HEK293 (cell line): Measurements from ENCODE around the gene CHN1.

ENCODE experiments used
- CTCF ChIA-PET: fragments of 350-600 bp; formaldehyde crosslinking; extraction: SDS; loops from one replicate; lab custom pipeline; 2021; ENCODE audit warnings: antibody characterized with exemption; lab: Yijun Ruan, JAX
- POLR2A ChIA-PET: fragments of 300-600 bp; formaldehyde crosslinking; extraction: SDS; loops from one replicate; lab custom pipeline; 2020; ENCODE audit warnings: antibody characterized with exemption, inconsistent platforms; lab: Yijun Ruan, JAX
- H3K27ac ChIP-seq: fragments of 200-500 bp; sonication (Bioruptor generic); 2 replicates; pipeline ENCODE4 v1.5.1; 2014; ENCODE audit warnings: low read depth, low read length, control low read depth, inconsistent platforms; ENCODE audit errors: extremely low read depth
- H3K36me3 ChIP-seq, 2 experiments: fragments of 200-500 bp in 1 of 2; sonication (Bioruptor generic) in 1 of 2; 1 replicate in 1 of 2; 2 replicates in 1 of 2; pipeline ENCODE4 v1.5.1; 2014 to 2017; ENCODE audit warnings: inconsistent platforms in 2 of 2, low read length in 2 of 2; ENCODE audit not compliant: control insufficient read depth in 2 of 2, insufficient read depth in 1 of 2
- H3K4me1 ChIP-seq: fragments of 200-500 bp; sonication (Bioruptor generic); 2 replicates; pipeline ENCODE4 v1.5.1; 2014; ENCODE audit warnings: mild to moderate bottlenecking, low read length, inconsistent platforms; ENCODE audit not compliant: control insufficient read depth, insufficient read depth
- H3K4me3 ChIP-seq: 2 replicates; pipeline ENCODE4 v1.5.1; 2011; ENCODE audit warnings: low read depth, mild to moderate bottlenecking, control low read depth, low read length, moderate library complexity
- H3K9me3 ChIP-seq: fragments of 200-500 bp; sonication (Bioruptor generic); 2 replicates; pipeline ENCODE4 v1.5.1; 2014; ENCODE audit warnings: low read depth, low read length, inconsistent platforms; ENCODE audit not compliant: control insufficient read depth, insufficient read depth
- BCL11A ChIP-seq: fragments of 450-650 bp; formaldehyde crosslinking; IDR thresholded peaks from 2 replicates; pipeline ENCODE4 v1.5.1; 2016; ENCODE audit warnings: low read depth, missing biosample characterization, missing genetic modification characterization
- EGR2 ChIP-seq: fragments of 450-650 bp; formaldehyde crosslinking; IDR thresholded peaks from 2 replicates; pipeline ENCODE4 v1.5.1; 2016; ENCODE audit warnings: low read depth, missing biosample characterization, missing genetic modification characterization
- SCRT1 ChIP-seq: fragments of 450-650 bp; formaldehyde crosslinking; IDR thresholded peaks from 2 replicates; pipeline ENCODE4 v1.5.1; 2016; ENCODE audit warnings: missing biosample characterization, missing genetic modification characterization, borderline replicate concordance
- ZBTB17 ChIP-seq: fragments of 450-650 bp; formaldehyde crosslinking; IDR thresholded peaks from 2 replicates; pipeline ENCODE4 v1.5.1; 2016; ENCODE audit warnings: missing biosample characterization, missing genetic modification characterization
- ZFHX2 ChIP-seq: fragments of 450-650 bp; formaldehyde crosslinking; conservative IDR thresholded peaks from 2 replicates; pipeline ENCODE4 v1.5.1; 2016; ENCODE audit warnings: missing biosample characterization, missing genetic modification characterization
- ZNF558 ChIP-seq: fragments of 450-650 bp; formaldehyde crosslinking; IDR thresholded peaks from 2 replicates; pipeline ENCODE4 v1.5.1; 2016; ENCODE audit warnings: missing biosample characterization, missing genetic modification characterization
- ZNF654 ChIP-seq: fragments of 450-650 bp; formaldehyde crosslinking; IDR thresholded peaks from 2 replicates; pipeline ENCODE4 v1.5.1; 2016; ENCODE audit warnings: low read depth, missing biosample characterization, missing genetic modification characterization
- ZNF660 ChIP-seq: fragments of 450-650 bp; IDR thresholded peaks from 2 replicates; pipeline ENCODE4 v1.5.1; 2018; ENCODE audit warnings: missing biosample characterization, mild to moderate bottlenecking, missing genetic modification characterization
- ZSCAN16 ChIP-seq: fragments of 450-650 bp; formaldehyde crosslinking; IDR thresholded peaks from 2 replicates; pipeline ENCODE4 v1.5.1; 2016; ENCODE audit warnings: missing biosample characterization, missing genetic modification characterization
- TF ChIP-seq, protein P1 (sequence below): fragments of 450-650 bp; formaldehyde crosslinking; IDR thresholded peaks from 2 replicates; pipeline ENCODE4 v1.5.1; 2017; ENCODE audit warnings: missing biosample characterization, missing genetic modification characterization
- TF ChIP-seq, protein P2 (sequence below): fragments of 450-650 bp; IDR thresholded peaks from 2 replicates; pipeline ENCODE4 v1.5.1; 2018; ENCODE audit warnings: missing biosample characterization, mild to moderate bottlenecking, missing genetic modification characterization
- TF ChIP-seq, protein P3 (sequence below): fragments of 450-650 bp; formaldehyde crosslinking; conservative IDR thresholded peaks from 2 replicates; pipeline ENCODE4 v1.5.1; 2016; ENCODE audit warnings: low read depth, missing biosample characterization, missing genetic modification characterization
- TF ChIP-seq, protein P4 (sequence below): IDR thresholded peaks from 2 replicates; pipeline ENCODE4 v1.6.1; 2011; ENCODE audit warnings: mild to moderate bottlenecking, low read depth, low read length, borderline replicate concordance

Gene CHN1

DNA sequence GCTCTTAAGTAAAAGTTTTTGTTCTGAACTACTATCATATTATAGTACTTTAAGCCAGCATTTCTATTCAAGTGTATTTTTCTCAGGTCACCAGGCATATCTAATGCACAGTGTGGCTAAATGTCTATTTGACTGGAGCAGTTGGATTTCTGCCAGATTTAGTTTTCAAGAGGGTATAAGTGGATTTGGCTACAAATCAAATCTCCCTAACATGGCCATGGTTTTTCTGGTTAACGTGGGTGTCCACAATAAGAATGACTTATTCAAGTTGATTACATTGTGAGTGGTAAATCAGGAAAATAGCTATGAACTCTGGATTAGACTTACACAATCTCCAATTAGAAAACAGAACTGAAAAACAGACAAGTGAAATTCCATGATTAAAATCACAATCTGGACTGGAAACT, 5.7 kb upstream of the CHN1 start:
- Histone ChIP-seq H3K4me1 (peaks cover 25% of the 10 kb centered on the region), H3K9me3 (no peaks in the 10 kb centered on the region), H3K27ac (no peak overlapping the region), H3K36me3 (no peaks in the 10 kb centered on the region), H3K4me3 (no peak overlapping the region)
- TF ChIP-seq, protein P1, sequence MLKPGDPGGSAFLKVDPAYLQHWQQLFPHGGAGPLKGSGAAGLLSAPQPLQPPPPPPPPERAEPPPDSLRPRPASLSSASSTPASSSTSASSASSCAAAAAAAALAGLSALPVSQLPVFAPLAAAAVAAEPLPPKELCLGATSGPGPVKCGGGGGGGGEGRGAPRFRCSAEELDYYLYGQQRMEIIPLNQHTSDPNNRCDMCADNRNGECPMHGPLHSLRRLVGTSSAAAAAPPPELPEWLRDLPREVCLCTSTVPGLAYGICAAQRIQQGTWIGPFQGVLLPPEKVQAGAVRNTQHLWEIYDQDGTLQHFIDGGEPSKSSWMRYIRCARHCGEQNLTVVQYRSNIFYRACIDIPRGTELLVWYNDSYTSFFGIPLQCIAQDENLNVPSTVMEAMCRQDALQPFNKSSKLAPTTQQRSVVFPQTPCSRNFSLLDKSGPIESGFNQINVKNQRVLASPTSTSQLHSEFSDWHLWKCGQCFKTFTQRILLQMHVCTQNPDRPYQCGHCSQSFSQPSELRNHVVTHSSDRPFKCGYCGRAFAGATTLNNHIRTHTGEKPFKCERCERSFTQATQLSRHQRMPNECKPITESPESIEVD (tag by site-specific recombination), result peak; percentile 91
- TF ChIP-seq ZBTB17 (tag by site-specific recombination), result 0 out of 2 replicates have a peak, but pooled peaks have one; percentile 19
- no peak for TF ChIP-seq ZNF558 (tag by site-specific recombination)
- 0 out of 2 replicates have a peak, but pooled peaks have one; percentile 39 for TF ChIP-seq ZNF660 (tag by site-specific recombination)
- TF ChIP-seq BCL11A (tag by site-specific recombination), result no peak
- no peak for TF ChIP-seq ZSCAN16 (tag by site-specific recombination)
- TF ChIP-seq, protein P2, sequence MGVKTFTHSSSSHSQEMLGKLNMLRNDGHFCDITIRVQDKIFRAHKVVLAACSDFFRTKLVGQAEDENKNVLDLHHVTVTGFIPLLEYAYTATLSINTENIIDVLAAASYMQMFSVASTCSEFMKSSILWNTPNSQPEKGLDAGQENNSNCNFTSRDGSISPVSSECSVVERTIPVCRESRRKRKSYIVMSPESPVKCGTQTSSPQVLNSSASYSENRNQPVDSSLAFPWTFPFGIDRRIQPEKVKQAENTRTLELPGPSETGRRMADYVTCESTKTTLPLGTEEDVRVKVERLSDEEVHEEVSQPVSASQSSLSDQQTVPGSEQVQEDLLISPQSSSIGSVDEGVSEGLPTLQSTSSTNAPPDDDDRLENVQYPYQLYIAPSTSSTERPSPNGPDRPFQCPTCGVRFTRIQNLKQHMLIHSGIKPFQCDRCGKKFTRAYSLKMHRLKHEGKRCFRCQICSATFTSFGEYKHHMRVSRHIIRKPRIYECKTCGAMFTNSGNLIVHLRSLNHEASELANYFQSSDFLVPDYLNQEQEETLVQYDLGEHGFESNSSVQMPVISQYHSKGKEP (tag by site-specific recombination), result 0 out of 2 replicates have a peak, but pooled peaks have one; percentile 30
- 0 out of 2 replicates have a peak, but pooled peaks have one; percentile 35 for TF ChIP-seq ZFHX2 (tag by site-specific recombination)
- no peak for TF ChIP-seq SCRT1 (tag by site-specific recombination)
- TF ChIP-seq, protein P3, sequence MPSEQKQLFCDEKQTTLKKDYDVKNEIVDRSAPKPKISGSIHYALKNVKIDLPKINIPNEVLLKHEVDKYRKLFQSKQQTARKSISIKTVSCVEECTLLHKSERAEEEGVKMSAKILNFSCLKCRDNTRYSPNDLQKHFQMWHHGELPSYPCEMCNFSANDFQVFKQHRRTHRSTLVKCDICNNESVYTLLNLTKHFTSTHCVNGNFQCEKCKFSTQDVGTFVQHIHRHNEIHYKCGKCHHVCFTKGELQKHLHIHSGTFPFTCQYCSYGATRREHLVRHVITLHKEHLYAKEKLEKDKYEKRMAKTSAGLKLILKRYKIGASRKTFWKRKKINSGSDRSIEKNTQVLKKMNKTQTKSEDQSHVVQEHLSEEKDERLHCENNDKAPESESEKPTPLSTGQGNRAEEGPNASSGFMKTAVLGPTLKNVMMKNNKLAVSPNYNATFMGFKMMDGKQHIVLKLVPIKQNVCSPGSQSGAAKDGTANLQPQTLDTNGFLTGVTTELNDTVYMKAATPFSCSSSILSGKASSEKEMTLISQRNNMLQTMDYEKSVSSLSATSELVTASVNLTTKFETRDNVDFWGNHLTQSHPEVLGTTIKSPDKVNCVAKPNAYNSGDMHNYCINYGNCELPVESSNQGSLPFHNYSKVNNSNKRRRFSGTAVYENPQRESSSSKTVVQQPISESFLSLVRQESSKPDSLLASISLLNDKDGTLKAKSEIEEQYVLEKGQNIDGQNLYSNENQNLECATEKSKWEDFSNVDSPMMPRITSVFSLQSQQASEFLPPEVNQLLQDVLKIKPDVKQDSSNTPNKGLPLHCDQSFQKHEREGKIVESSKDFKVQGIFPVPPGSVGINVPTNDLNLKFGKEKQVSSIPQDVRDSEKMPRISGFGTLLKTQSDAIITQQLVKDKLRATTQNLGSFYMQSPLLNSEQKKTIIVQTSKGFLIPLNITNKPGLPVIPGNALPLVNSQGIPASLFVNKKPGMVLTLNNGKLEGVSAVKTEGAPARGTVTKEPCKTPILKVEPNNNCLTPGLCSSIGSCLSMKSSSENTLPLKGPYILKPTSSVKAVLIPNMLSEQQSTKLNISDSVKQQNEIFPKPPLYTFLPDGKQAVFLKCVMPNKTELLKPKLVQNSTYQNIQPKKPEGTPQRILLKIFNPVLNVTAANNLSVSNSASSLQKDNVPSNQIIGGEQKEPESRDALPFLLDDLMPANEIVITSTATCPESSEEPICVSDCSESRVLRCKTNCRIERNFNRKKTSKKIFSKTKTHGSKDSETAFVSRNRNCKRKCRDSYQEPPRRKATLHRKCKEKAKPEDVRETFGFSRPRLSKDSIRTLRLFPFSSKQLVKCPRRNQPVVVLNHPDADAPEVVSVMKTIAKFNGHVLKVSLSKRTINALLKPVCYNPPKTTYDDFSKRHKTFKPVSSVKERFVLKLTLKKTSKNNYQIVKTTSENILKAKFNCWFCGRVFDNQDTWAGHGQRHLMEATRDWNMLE (tag by site-specific recombination), result no peak
- POLR2A ChIA-PET, result no interaction called here
- CTCF ChIA-PET, result interaction anchor here (0.6 to 0.7 kb wide), 2 partner anchors 77 to 1254 kb away, joined by 3 to 4 read pairs; no protein-coding TSS in a partner anchor

DNA sequence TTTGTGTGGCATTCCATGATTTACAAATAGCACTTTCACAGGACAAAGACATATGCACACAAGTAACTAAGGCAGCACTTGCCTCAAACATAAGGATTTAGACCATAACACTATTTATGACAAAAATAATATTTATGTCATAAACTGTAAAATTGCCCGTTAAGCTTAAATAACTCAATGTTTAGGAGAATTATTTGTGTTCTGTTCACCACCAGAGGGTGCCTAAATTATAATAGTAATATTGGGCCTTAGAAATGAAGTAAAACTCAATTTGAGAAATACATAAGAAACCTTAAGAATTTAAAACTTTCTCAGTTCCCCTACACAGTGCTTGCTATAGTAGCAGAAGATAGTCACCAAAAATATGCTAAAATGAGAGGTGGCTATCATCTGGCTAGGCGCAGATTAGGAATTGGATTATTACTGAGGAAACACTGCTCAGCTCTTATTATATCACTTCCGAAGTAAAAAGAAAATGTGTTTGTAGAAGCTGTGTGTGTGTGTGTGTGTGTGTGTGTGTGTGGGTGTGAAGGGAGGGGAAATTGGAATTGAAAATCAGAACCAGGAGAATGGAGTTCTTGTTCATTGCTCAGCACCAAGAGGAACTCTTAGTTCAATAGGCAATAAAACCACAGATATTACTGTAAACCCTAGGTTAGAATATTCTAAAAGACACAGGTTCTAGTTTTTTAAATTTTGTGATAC, 4.9 kb upstream of the CHN1 start:
- no peak for TF ChIP-seq ZNF654 (tag by site-specific recombination)
- peak; percentile 88 for TF ChIP-seq ZFHX2 (tag by site-specific recombination)
- TF ChIP-seq EGR2 (tag by site-specific recombination), result peak; percentile 62; the same call in 1 of the 2 replicates
- TF ChIP-seq, protein P4, sequence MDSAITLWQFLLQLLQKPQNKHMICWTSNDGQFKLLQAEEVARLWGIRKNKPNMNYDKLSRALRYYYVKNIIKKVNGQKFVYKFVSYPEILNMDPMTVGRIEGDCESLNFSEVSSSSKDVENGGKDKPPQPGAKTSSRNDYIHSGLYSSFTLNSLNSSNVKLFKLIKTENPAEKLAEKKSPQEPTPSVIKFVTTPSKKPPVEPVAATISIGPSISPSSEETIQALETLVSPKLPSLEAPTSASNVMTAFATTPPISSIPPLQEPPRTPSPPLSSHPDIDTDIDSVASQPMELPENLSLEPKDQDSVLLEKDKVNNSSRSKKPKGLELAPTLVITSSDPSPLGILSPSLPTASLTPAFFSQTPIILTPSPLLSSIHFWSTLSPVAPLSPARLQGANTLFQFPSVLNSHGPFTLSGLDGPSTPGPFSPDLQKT, result no peak
- Histone ChIP-seq H3K36me3 (no peaks in the 10 kb centered on the region), H3K9me3 (no peaks in the 10 kb centered on the region), H3K4me3 (no peak overlapping the region), H3K27ac (no peak overlapping the region), H3K4me1 (peaks cover 26% of the 10 kb centered on the region)
- CTCF ChIA-PET, result no interaction called here
- POLR2A ChIA-PET, result no interaction called here
